ENCODE measurements around the gene DAGLA.

GRCh38 chr11:61744609-61745156, 64.5 kb downstream of the DAGLA start:
- TF ChIP-seq CTCF (IDR thresholded peaks at IDR 0.05) (no peak), POLR2A (IDR thresholded peaks at IDR 0.05) (no peak)
